HG03442 (cell line): ENCODE results near the gene BEX4.
A peak's percentile ranks its signal among the peaks of the same experiment; 100 is the strongest.
"Not testable (repeated sequence)": the region's sequence is repeated elsewhere in the genome, so short reads cannot be mapped to it uniquely, and the experiment has no call there.

Experiments used
- ATAC-seq: cut with Tn5 transposase; IDR thresholded peaks from one replicate; pipeline ENCODE4 v1.9.1; 2021; ENCODE audit warnings: mild to moderate bottlenecking, moderate library complexity; ENCODE audit not compliant: unreplicated experiment

BEX4 gene

DNA sequence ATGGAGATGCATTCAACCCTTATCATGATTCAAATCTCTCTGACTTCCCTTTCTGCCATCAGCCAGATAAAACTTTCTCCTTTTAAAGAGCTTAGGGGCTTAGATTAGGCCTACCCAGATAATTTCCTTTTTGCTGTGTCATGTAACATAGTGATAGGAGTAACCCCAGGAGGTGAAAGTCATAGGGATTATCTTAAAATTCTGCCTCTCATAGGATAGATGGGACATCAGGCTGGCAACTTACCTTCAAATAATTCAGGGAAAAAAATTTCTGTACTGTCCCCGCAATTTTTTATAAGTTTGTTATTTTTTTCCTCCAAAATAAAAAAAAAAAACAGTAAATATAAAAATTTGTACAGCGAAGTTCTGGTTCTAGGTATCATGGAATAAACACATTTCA, 20.7 kb downstream of the BEX4 start:
- not testable (repeated sequence) for ATAC-seq

DNA sequence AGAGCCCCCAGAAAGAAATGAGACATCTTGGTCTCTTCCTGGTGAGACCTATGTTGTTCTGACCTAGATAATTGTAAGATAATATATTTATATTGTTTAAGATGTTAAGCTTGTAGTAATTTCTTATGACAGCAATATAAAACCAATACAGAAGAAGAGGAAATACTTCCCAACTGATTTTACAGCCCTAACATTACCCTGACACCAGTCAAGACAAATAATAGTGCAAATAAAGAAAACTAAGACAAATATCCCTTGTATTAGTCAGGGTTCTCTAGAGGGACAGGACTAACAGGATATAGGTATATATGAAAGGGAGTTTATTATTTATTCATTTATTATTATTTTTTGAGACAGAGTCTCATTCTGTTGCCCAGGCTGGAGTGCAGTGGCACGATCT, 21.4 kb downstream of the BEX4 start:
- ATAC-seq, result no peak

DNA sequence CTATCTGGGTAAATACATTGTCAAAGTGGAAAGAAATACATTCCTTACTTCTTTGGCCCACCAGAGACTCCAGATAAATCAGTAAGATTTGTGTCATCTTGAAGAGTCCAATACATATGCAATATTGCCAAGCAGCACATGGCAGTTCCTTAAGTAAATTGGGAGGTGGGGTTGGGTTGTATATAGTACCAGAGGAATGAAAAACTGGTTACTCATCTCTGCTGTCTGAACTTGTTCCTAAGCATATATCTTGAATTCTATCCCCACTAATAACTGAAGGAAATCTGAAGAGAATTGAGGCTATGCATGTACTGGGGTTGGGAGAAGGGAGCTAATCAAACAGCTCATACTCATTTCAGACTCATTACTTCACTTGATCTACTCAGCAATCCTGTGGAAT, 25.2 kb downstream of the BEX4 start:
- ATAC-seq, result no peak

DNA sequence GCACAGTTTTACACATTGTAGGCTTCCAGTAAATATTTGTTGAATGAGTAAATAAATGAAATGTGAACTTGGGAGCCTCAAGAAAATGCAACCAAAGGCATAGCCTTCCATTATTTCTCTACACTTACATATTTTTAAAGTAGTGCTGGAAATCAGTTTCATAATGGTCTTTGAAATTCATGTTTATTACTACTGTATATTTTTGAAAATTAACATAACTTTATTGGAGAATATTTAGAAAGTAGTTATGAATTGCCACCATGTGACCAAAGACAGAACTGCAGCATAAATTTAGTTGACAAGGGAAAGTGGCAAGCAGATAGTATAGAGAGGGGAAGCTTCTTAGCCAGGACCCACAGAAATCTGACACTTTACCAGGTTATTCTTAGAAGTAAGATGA, 33.6 kb downstream of the BEX4 start:
- ATAC-seq, result peak; percentile 45

DNA sequence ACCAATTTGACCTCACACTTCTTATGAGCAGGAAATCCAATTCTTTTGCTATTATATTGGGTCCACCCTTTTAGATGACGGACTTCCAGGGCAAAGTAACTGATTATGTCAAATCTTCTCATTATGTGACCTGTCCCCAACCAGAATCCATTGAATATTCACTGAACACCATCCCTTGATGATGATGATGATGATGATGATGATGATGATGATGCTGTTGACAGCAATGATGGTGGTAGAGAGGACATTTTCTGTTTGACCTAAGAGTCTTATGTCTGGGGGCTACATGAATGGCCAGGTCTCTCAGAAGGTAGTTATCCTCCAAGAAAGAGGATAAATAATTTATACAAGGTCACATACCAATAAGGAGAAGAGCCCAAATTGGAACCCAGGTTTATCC, 34.9 kb downstream of the BEX4 start:
- no peak for ATAC-seq

DNA sequence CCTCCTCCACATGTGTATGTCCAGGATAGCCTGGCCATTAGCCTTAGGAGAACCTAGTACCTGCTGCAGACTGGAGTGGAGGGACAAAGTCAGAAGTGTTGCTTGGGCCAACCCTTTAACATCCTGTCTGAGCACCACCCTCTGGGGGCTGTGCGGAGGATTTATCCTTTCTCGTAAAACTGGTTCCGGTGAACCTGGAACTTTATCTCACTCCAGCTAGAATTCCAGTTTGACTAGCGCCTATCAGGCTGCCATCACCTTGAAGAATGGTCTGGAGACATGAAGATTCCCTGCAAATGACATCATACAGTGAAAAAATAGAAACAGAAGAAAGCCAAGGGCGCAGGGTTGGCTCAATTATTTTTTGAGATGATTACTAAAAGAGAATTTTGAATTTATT, 36.1 kb downstream of the BEX4 start:
- ATAC-seq, result no peak

DNA sequence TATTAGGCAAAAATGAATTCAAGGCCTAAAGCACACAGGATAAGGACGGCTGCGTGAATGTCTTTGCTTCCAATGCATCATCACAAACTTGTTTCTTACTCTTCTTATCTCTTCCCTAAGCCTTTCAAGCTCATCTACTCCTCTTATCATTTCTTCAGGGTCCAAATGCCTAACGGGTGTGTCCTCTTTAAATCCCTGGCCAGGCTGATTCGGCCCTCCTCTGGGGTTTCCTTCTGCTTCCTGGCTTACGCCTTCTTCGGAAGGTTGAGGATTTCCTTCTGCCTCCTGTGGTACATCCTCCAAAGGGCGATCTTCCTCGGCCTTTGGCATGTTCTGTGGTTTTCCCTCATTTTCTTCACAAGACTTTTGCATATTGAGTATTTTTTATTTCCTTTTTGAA, 38.7 kb downstream of the BEX4 start:
- ATAC-seq, result no peak

DNA sequence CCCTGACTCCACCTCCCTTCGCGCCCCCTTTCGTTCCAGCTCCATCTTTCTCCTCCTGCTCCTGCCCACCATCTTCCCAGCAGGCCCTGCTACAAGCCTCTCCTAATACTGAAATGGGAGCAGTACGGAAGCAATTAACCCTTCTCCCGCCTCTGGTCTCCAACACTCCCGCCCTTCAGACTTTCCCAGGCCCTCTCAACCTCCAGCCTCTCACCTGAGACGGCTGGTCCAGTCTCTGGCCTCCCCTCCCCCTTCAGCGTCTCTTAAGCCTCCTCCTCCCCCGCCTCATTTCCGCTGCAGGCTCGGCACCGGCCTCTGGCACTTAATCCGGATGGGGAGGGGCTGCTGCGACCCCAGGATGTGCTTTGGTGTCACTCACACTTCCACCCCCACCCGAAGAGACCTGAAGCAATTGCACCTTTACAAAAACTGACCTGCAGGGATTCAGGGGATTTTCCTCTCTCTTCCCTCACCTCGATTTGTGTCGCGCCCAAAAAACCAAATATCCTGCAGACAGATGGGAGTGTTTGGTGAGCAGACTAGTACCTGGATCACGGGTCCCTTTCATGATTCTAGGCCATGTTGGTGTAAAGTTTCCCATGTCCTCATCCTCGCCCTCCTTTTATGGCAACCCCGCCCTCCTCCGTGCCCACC, 39.4 kb downstream of the BEX4 start:
- peak; percentile 60 for ATAC-seq

DNA sequence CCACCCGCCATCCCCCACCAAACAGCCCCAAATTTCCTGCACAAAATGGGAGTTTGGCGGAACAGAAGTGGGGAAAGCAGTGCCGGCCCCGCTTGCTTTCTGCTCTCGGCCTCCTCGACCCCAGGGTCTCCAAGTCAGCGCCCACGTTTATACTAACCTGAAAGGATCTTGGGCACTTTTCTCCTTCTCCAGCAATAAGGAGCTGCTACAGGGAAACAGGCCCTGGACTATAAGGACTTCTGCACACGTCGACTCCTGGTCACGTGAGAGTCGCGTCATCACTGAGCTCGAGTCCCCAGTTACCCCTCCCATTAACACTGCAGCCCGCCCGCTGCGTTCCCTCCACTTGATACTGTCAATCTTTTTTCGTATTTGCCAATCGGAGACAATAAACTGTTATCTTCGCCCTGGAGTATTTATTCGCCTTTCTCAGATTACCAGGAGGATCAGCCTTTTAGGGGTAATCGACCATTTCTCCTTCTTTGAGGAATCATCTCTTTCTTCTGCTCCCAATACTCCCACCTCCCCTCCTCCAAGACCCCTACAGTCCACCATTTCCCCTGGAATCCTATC, 40.1 kb downstream of the BEX4 start, which contains the start of gene TCEAL8:
Gene TCEAL8 (minus strand): TSS at position 235 of the 573 bp plus-strand sequence. CDS start 1,176 bp downstream, outside the sequence.
- peak; percentile 98 for ATAC-seq

DNA sequence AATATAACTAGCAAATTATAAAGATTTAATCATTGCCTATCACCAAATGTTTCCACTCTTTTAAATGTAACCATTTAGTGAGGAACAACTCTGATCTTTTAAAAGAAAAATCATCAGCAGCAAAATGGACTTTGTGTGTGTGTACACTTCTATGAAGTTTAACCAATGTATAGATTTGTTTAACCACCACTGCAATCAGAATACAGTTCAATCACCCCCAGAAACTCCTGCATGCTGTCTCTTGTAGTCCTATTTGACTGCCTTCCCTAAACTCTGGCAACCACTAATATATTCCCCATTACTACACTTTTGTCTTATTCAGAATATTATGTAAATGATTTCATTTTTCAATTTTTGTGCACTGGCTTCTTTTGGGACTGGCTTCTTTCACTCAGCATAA, 41.7 kb downstream of the BEX4 start:
- no peak for ATAC-seq

DNA sequence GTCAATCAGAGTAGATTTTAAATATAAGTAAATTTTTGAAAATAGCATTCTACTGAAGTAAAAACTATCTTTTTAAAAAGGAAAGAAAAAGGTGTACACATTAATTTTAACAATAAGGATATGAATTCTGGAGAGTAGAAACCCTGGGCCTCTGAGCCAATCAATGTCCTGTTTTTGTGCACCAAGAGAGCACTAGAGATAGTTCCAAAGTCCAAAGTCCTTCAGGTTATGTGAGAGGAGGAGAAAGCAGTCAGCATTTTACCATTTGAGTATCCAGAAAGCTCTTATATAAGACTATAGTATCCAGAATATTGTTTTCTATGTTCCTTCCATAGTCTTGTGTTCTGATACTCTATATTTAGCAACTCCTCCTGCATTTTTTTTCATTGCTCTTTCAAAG, 43.4 kb downstream of the BEX4 start:
- ATAC-seq, result no peak
